ENCODE data around the gene GON4L.
"Not testable (repeated sequence)": the region's sequence is repeated elsewhere in the genome, so short reads cannot be mapped to it uniquely, and the experiment has no call there.

Gene GON4L

DNA sequence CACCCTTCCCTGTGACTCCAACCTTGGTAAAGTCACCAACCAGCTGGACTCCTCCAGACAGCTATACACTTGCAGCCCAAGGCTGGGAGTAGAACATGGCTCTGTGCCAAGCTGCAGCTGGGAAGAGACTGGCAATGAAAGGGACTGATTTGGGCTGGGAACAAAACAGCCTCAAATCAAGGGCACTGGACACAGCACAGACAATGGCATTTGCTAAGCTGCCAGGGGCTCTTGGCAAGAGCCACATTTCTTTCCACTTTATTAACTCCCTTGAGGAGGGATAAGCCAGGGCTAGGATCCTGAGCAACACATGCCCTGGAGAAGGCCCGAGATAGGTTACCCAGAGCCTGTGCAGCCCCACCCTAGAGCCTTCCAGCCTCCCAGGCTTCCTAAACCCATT is 14.4 kb upstream of the GON4L start:
- DNase-seq (ENCODE audit: low spot score), result no peak

DNA sequence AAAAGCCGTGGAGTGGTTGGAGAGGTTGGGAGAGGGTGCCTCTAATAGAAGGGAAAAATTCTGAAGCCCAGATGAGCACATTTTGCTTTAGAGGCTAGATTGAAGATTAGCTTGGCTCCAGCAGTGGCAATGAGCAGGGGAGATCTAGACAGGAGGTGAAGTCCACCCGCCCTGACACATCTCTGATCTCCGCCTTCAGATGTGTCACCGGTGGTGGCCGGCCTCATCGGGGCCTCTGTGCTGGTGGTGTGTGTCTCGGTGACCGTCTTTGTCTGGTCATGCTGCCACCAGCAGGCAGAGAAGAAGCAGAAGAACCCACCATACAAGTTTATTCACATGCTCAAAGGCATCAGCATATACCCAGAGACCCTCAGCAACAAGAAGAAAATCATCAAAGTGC is 10.8 kb upstream of the GON4L start:
- no peak for DNase-seq (ENCODE audit: low spot score)

DNA sequence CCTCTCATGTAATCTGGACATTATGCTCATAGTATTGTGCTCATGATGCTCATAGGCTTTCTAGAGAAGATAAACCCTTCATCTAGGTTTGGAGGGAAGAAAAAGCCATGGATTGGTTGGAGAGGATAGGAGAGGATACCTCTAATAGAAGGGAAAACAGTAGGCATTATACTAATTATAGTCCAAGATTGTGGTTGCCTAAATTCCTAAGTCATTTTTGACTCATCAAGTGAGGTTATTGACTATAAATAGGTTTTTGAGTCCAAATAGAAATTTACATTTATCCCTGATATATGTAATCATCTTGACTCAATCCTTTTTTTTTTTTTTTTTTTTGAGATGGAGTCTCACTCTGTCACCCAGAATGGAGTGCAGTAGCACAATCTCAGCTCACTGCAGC is 7.4 kb upstream of the GON4L start:
- no peak for DNase-seq (ENCODE audit: low spot score)

DNA sequence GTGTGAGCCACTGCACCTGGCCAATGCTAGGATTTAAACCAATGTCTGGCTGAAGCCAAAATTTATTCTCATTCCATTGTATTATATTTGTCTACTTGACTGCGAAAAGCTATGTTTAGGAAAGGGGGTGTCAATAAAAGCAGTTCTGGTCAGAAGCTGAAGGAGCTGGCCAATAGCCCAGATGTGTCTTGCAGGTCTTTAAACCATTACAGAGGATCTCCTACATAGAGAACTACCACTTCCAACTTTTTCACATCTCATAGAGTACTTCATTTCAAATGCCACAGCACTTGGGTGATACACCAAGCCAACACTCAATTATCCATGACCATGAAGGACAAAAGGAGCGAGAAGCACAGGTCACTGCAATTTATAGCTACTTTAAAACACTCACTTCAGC is 4.9 kb upstream of the GON4L start:
- no peak for DNase-seq (ENCODE audit: low spot score)

DNA sequence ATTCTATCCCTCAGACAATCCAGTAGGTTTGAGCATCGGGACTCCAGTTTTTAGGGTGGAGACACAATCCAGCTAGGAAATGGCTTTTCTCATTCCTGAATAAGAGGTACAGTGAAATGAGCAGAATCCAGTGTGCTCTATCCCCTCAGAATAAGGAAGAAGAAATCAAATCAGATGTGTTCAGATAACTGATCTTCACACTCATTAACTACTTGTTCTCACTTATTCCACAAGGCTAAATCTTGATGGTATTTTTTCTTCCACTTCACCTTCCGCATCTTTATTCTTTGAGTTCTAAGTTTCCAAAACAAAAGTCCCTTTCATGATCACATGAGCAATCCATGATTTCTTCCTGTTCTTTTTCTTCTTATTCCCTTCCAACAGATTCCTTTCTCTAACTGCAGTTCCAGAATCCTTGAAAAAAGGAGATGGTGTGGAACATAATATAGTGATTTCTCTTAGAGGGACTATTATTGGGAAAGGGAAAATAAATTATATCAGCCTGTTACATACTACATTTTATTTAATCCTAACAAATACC is 4.0 kb upstream of the GON4L start:
- no peak for DNase-seq (ENCODE audit: low spot score)

DNA sequence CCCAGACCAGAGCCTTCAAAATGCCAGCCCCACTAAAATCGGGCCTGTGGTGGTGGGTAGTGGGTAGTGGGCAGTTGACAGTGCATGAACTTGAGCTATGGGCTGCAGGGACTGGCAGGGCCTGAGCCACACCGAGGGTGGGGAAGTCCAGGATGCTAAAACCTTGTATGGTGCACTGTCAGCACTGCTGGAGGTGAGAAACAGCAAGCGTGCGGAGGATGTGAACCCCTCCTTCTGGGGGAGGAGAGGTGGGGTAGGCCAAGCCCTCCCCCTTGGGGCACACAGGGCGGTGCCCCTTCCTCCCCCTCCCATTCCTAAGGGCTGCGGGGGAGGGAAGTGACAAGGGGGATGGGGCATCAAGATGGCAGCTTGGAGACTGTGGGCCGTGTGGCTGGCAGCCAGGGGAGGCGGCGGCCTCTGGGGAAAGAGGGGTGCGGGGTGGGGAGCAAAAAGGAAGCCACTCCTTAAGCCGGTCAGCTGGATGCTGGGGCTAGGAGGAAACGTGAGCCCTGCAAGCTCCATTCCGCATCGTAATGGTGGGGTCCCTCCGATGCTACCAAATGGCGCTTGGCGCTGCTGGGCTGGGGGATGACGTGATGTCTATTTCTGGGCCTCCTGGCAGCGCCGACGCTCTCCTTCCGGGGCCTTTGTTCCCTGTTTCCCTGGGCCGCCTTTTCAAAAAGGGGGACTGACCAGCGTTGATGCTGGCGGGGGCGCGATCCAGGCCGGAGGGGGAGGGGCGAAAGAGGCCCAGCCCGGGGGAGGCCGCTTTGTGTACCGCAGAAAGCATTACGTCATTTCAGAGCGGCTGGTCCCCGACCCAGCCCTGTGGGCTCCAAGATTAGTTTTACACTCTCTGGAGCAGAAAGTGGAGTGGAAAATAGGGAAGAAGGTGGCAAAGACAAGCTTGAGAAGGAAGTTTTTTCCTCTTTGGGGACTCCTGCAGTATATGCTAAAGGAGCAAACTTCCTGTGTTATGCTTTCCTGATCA is 3.2 kb upstream of the GON4L start:
- DNase-seq (ENCODE audit: low spot score), result peak; percentile 51

DNA sequence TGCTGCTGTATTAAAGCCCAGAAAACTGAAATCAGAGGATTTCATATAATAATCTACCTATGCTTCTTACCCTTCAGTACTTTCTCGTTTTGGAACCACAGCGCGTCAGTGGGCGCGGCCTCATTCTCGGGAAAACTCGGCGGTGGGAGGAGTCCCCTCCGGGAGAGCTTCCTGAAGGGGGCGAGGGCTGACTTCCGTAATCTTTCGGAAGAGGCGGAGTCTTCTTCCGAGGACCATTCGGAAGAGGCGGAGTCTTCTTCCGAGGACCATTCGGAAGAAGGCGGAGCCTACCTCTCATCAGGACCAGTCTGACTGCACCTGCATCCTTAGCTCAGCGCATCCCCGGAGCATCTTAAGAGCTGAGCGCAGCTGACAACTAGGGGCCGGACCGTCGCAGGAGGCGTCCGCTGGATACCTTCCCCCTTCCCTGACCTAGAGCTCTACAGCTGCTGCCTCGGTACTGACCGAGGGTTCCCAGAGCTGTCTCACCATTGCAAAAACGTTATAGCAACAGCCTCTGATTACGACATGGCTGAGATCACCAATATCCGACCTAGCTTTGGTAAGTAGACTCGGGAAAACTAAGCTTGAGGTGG is 2.3 kb upstream of the GON4L start, which contains the start of gene SYT11:
SYT11 (plus strand) TSS at position 334 of the 596 bp plus-strand sequence; CDS start at position 529, 195 bp downstream.
- peak; percentile 92 for DNase-seq (ENCODE audit: low spot score)

DNA sequence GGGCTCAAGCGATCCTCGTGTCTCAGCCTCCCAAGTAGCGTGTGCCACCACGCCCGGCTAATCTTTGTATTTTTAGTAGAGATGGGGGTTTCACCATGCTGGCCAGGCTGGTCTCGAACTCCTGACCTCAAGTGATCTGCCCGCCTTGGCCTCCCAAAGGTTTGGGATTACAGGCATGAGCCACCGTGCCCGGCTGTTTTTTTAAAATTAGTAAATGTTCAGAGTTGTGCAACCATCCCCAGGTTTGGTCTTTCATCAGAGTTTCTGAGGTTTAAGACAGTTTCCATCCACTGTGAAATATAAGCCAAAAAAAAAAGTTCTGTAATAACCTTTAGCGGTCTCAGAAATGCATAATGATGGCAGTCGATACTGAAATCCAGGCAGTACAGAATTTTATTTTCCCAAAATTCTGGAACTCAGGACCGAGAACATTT is 1.8 kb upstream of the GON4L start:
- no peak for DNase-seq (ENCODE audit: low spot score)

DNA sequence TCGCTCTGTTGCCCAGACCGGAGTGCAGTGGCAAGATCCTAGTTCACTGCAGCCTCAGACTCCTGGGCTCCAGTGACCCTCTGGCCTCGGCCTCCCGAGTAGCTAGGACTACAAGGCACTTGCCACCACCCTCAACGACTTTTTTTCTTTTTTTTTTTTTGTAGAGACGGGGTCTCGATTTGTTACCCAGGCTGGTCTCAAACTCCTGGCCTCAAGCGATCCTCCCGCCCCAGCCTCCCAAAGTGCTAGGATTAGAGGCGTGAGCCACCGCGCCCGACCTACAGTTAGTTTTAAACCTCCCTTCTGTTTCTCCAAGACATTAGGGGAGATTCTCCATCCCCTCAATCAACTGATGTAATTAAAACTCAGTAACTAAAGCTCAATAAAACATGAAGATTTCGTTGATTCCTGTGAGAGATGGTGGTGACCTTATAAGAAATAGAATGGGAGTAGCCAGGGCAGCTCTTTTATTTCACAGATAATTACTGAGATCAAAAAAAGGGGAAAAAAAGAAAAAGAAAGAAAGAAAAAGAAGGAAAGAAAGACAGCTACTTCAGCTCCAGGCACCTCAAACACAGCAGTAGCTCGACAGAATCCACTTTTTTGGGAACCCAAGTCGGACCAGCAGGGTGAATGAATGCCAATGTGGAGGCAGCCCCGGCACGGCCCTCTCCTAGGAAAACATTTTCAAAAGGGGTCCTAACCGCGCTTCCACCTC is 598 bp downstream of the GON4L start:
- no peak for DNase-seq (ENCODE audit: low spot score)

DNA sequence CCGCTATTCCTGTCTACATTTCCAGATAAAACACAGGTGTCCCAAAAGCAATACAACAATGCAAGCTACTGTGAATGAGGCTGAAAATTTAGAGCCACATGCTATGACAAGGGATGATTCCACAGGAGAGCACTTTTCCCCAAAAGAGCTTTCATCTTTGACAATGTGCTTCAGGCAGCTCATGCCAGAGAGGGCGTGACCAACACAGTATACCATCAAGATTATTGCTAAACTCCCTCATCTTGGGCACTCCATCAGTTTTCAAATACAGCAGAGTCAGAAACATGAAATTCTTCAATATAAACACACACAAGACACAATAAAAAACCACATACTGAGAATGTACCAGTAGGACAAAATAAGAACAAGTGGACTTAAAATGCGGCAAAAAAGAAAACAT is 6.7 kb downstream of the GON4L start:
- no peak for DNase-seq (ENCODE audit: low spot score)

DNA sequence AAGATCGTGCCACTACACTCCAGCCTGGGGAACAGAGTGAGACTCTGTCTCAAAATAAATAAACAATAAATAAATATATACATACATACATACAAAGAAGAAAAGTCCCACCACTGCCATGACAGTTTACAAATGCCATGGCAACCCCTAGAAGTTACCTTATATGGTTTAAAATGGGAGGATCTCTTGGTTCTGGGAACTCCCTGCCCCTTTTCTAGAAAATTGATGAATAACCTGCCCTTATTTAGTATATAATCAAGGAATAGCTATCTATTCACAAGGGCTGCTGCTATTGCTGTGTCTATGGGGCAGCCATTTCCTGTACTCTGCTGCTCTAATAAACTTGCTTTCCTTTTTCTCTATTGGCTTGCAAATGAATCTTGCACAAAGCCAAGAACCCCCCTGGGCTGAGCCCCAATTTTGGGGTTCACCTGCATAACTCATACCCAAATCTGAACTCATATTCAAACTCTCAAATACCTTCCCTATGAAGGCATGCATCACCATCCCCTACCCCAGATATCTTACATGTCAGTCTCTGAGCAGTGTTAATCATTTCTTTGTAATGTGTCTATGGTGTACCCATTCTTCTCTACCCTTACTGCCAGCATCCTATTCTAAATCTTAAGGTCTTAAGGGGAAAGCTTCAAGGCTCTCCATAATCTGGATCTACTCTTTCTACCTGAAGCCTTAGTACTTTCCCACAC is 9.0 kb downstream of the GON4L start:
- no peak for DNase-seq (ENCODE audit: low spot score)

DNA sequence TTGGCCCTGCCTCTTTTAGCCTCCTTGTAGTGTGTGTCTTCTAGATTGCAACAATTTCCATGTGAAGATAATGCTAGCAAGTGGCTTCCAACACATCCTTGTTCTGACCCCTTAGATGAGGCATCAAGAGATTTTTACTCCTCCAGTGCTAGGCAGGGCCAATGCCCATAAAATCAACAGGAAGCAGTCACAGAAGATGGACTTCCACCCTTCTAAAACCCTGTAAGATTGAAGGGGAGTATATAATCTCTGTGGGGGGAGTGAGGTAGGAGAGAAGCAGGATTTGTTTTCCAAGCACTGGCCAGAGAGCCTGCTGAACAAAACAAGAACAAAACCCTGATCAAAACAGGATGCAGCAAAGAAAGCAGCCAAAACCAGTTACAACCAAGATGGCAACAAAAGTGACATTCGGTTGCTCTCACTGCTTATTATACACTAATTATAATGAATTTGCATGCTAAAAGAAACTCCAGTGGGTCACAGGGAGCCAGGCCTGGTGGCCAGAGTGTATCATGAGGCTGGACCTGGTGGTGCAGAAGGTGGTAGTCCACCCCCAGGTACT is 12.1 kb downstream of the GON4L start:
- no peak for DNase-seq (ENCODE audit: low spot score)

DNA sequence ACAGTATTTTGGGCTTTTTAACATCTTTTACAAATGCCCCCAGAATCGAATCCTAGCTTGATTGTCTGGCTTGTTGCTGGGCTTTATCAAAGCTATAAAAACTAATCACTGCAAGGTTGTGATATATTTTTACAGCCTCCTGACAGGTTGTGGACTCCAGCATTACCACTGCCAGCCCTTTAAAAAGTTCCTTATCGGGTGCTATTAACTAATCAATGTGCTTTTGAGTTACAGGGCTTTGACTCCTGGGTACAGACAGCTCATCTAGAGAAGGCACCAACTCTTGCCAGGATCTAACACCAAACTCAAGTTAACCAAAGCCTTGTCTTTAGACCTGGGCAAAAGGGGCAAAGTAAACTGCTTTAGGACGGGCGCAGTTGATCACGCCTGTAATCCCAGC is 16.6 kb downstream of the GON4L start:
- DNase-seq (ENCODE audit: low spot score), result no peak

DNA sequence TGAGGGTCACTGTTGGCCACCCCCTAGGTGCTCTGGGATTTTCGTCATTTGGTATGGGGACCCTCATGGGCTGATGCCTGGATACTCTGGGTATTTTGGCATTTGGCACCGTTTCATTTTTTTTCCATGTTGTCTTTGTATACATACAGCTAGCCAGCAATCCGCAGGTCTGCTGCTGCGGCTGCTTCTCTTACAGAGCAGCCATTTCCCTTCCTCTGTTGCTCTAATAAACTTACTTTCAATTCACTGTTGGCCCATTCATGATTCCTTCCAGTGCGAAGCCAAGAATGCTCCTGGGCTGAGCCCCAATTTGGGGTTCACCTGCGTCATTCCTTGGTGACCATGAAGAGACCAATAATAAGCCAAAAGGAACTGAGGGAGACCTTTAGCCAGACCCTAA is 21.5 kb downstream of the GON4L start:
- no peak for DNase-seq (ENCODE audit: low spot score)

DNA sequence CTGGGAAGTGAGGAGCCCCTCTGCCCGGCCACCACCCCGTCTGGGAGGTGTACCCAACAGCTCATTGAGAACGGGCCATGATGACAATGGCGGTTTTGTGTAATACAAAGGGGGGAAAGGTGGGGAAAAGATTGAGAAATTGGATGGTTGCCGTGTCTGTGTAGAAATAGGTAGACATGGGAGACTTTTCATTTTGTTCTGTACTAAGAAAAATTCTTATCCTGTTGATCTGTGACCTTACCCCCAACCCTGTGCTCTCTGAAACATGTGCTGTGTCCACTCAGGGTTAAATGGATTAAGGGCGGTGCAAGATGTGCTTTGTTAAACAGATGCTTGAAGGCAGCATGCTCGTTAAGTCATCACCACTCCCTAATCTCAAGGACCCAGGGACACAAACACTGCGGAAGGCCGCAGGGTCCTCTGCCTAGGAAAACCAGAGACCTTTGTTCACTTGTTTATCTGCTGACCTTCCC is 22.1 kb downstream of the GON4L start:
- DNase-seq (ENCODE audit: low spot score), result not testable (repeated sequence)

DNA sequence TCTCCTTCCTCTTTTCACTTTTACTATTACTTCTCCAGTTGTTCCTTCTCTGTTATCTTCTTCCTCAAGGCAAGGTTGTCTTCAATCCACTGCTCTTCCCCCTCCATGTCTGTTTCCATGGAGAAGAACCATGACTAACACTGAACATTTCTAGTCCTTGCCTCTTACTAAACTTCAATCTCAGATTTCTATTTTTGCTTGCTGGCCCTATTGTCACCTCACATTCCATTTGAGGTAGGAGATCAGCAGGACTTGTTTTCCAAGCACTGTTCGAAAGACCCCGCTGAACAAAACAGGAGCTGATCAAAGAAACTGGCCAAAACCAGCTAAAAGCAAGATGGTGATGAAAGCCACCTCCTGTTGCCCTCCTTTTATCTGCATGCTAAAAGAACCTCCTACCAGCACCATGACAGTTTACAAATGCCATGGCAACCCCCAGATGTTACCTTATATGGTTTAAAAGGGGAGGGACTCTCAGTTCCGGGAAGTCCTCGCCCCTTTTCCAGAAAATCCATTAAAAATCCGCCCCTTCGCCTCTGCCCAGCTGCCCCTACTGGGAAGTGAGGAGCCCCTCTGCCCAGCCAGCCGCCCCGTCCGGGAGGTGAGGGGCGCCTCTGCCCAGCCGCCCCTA is 22.6 kb downstream of the GON4L start:
- DNase-seq (ENCODE audit: low spot score), result peak; percentile 64

DNA sequence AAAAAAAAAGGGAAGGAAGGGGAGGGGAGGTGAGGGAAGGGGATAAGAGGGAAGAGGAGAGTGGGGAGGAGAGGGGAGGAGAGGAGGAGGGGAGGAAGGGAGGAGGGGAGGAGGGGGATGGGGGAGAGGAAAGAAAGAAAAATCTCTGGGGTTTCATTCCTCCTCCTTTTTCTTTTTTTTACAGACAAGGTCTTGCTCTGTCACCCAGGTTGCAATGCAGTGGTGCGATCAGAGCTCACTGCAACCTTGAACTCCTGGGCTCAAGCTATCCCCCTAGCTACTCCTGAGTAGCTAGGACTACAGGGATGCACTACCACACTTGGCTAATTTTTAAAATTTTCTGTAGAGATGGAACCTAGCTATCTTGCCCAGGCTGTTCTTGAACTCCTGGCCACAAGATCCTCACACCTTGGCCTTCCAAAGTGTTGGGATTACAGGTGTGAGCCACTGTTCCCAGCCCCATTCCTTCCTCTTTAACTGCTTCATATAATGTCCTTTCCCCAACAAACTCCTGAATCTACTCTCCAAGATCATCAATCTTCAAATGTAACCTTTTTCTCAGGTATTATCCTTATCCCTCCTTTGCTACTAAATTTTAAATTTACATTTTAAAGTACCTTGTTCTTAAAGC is 23.2 kb downstream of the GON4L start:
- DNase-seq (ENCODE audit: low spot score), result no peak

DNA sequence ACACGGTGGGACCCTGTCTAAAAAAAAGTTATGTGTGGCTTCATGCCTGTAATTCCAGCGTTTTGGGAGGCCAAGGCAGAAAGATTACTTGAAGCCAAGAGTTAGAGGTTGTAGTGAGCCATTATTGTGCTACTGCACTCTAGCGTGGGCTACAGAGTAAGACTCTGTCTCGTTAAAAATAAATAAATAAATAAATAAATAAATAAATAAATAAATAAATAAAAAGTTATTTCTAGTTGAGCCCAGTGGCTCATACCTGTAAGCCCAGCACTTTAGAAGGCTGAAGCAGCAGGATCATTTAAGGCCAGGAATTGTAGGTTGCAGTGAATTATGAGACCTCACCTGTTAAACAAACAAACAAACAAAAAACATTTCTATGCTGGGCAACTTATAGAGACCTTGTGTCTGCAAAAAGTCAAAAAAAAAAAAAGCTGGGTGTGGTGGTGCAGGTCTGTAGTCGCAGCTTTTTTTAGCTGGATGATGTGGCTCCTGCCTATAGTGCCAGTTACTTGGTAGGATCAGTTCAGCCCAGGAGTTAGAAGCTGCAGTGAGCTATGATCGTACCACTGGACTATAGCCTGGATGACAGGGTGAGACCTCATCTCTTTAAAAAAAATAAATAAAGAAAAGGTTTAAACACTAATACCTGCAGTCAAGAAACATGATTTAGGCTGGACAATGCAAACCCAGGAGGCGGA is 25.6 kb downstream of the GON4L start:
- no peak for DNase-seq (ENCODE audit: low spot score)

DNA sequence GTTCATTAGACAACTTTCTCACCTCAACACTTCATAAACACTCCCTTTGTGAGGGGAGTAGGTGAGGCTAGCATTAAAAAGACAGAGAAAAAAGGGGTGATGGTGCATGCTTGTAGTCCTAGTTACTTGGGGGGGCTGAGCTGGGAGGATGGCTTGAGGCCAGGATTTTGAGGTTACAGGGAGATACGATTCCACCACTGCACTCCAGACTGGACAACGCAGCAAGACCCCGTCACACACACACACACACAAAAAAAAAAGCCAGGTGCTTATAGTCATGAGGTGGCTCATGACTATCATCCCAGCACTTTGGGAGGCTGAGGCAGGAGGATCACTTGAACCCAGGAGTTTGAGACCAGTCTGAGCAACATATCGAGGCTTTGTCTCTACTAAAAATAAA is 29.6 kb downstream of the GON4L start:
- no peak for DNase-seq (ENCODE audit: low spot score)

DNA sequence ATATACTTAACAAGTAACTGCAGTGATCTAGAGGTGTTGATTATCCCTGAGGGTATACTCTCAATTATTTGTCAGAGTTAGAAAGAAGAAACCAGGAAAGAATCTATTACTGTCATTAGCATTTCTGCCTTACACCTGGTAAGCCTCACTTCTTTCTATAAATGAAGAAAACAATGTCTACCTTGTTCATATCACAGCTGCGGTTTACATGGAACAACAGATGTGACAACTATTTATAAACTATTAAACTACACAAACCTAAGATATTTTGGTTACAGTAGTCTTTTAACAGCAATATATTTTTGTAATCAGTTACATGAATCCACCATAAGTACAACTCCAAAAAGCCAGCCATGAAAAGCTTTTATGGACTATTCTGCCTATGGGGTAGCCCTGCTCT is 40.7 kb downstream of the GON4L start:
- DNase-seq (ENCODE audit: low spot score), result no peak
